ENCODE data around the gene RIMKLB. TPM values are rescaled to one million over a fixed set of nuclear protein-coding genes. Genes with fewer than 3 reads are reported as not detected.

Gene RIMKLB
- total and polyA plus RNA-seq, 2 of the 8 experiments (the other 6 are each of a cell fraction or from before 2014, with no cell fraction given), result 37.8 to 78.2 TPM

DNA sequence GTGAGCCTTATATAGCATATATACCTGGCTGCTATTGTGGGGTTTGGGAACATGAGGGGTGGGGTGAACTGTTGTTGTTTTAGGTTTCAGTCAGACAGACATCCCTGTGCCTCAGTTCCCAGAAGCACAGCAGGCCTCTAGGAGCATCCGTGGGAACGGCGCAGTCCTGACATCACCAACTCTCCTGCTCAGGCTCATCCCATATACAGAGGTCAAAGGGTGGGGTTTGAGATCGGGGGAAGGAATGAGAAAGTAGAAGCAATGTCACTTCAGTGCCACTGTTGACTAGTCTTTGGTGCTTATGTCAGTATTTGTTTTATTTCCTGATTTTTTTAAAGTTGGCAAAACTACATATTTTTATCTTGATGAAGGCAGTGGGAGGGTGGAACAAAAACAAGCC, 81.5 kb downstream of the RIMKLB start:
- H3K56ac ChIP-seq (replicated peaks; ENCODE audit: insufficient read length, low read depth, low read length), result no peak overlapping the region
- no peak overlapping the region for H3K14ac ChIP-seq (ENCODE audit: insufficient read length)
- H3K23ac ChIP-seq (ENCODE audit: insufficient read length), result no peak overlapping the region
- H3K79me2 ChIP-seq (ENCODE audit: control insufficient read depth in 1 of 2, insufficient read depth in 2 of 2, low read length in 2 of 2), result 0 out of 4 replicates have a peak, but pooled peaks cover 0 to 3% of the 10 kb centered on the region in 2 experiments
- H3K23me2 ChIP-seq (ENCODE audit: low read depth, low read length), result no peaks in the 10 kb centered on the region
- no peaks in the 10 kb centered on the region for H3K9me3 ChIP-seq (ENCODE audit: insufficient read depth in 2 of 2, low read depth in 1 of 2, low read length in 1 of 2)
- no peak overlapping the region for H2BK12ac ChIP-seq (ENCODE audit: low read depth, low read length)
- no peak overlapping the region for H3K4me2 ChIP-seq (ENCODE audit: insufficient read depth in 1 of 2, low read depth in 2 of 2, low read length in 2 of 2)
- DNase-seq (ENCODE audit: low read depth in 1 of 2, low spot score in 2 of 2) (no peak), FAIRE-seq (peak; percentile 32)
- H2BK15ac ChIP-seq (ENCODE audit: low read length), result no peak overlapping the region
- H3K4me3 ChIP-seq (ENCODE audit: extremely low read depth in 1 of 4, insufficient read depth in 2 of 4, low read depth in 3 of 4, low read length in 4 of 4), result no peak overlapping the region
- H3K4me1 ChIP-seq (replicated peaks in 1 of 4; ENCODE audit: control insufficient read depth in 3 of 4, insufficient read depth in 4 of 4, low read length in 3 of 4), result no peaks in the 10 kb centered on the region
- H3K27me3 ChIP-seq (replicated peaks in 1 of 4; ENCODE audit: control insufficient read depth in 3 of 4, extremely low read depth in 1 of 4, insufficient read depth in 3 of 4, low read length in 3 of 4), result no peaks in the 10 kb centered on the region
- H4K91ac ChIP-seq (replicated peaks; ENCODE audit: insufficient read length, low read length), result no peak overlapping the region
- H4K20me1 ChIP-seq (replicated peaks in 1 of 2; ENCODE audit: control insufficient read depth in 1 of 2, insufficient read depth in 2 of 2, low read length in 2 of 2), result no peaks in the 10 kb centered on the region
- no peak overlapping the region for H3K27ac ChIP-seq (ENCODE audit: low read depth, low read length)
- CTCF ChIA-PET (ENCODE audit: partially characterized antibody), result interaction anchor here (0.7 to 3.6 kb wide), 12 partner anchors 9 to 111 kb away, joined by 3 to 25 read pairs (median 4); no protein-coding TSS in a partner anchor
- no peak overlapping the region for H2BK120ac ChIP-seq (replicated peaks; ENCODE audit: low read depth, low read length)
- H2AFZ ChIP-seq (ENCODE audit: low read length), result no peak overlapping the region
- H4K5ac ChIP-seq (ENCODE audit: insufficient read length, low read depth, low read length), result no peak overlapping the region
- H2AK5ac ChIP-seq (ENCODE audit: low read depth, low read length), result no peak overlapping the region
- no peak overlapping the region for H3K4ac ChIP-seq (replicated peaks; ENCODE audit: insufficient read length, low read depth, low read length)
- POLR2A ChIA-PET (ENCODE audit: partially characterized antibody), result interaction anchor here (1.8 kb wide), 1 partner anchor 16 kb away, joined by 4 read pairs; no protein-coding TSS in a partner anchor
- no peak overlapping the region for H2BK5ac ChIP-seq (ENCODE audit: low read depth, low read length)
- H3K9ac ChIP-seq (replicated peaks in 1 of 4; ENCODE audit: extremely low read depth in 1 of 4, low read depth in 3 of 4, low read length in 3 of 4), result no peak overlapping the region
- no peak overlapping the region for H4K8ac ChIP-seq (ENCODE audit: extremely low read depth, insufficient read depth, low read length)
- H3K79me1 ChIP-seq (ENCODE audit: low read depth, low read length), result peaks cover 4% of the 10 kb centered on the region; the same call in 1 of the 2 replicates
- peaks cover 4 to 22% (median 7%) of the 10 kb centered on the region in 4 experiments; a peak in 5 of 8 replicates for H3K36me3 ChIP-seq (ENCODE audit: control insufficient read depth in 2 of 4, insufficient read depth in 4 of 4, low read length in 3 of 4)
- no peak overlapping the region for H2BK20ac ChIP-seq (ENCODE audit: low read length)
- whole genome bisulfite sequencing, 2 experiments (ENCODE audit: extremely low coverage in 1 of 2, insufficient coverage in 1 of 2, insufficient read length in 1 of 2, insufficient replicate concordance in 2 of 2, low coverage in 1 of 2, low lambda C conversion rate in 2 of 2, missing lambda C conversion rate in 1 of 2), result 100% methylated on average over 4 of the region's 4 CpGs; no CpG with 5 or more reads in 1 of the 2 experiments
- H3K18ac ChIP-seq (ENCODE audit: extremely low read depth, low read length), result no peak overlapping the region
- TF ChIP-seq GTF2F1 (IDR thresholded peaks at IDR 0.05; ENCODE audit: borderline replicate concordance, low read depth, low read length), result no peak
- no peak for TF ChIP-seq CEBPB (IDR thresholded peaks at IDR 0.05; ENCODE audit: low read depth, low read length)
- TF ChIP-seq NRF1 (IDR thresholded peaks at IDR 0.05; ENCODE audit: low read depth, low read length), result no peak
- TF ChIP-seq CBX8 (IDR thresholded peaks at IDR 0.05; ENCODE audit: borderline replicate concordance, low read depth, low read length), result no peak
- TF ChIP-seq SUZ12 (IDR thresholded peaks at IDR 0.05; ENCODE audit: low read length), result no peak
- TF ChIP-seq HDAC2 (IDR thresholded peaks at IDR 0.05; ENCODE audit: borderline replicate concordance in 1 of 2, low read depth in 2 of 2, low read length in 2 of 2), result no peak
- no peak for TF ChIP-seq CHD2 (IDR thresholded peaks at IDR 0.05; ENCODE audit: low read length)
- no peak for TF ChIP-seq SRF (IDR thresholded peaks at IDR 0.05; ENCODE audit: low read depth, low read length)
- no peak for TF ChIP-seq SIRT6 (IDR thresholded peaks at IDR 0.05; ENCODE audit: low read length)
- TF ChIP-seq JUND (IDR thresholded peaks at IDR 0.05; ENCODE audit: low read length), result no peak
- TF ChIP-seq, protein P1, sequence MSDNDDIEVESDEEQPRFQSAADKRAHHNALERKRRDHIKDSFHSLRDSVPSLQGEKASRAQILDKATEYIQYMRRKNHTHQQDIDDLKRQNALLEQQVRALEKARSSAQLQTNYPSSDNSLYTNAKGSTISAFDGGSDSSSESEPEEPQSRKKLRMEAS (IDR thresholded peaks at IDR 0.05), result no peak
- no peak for TF ChIP-seq POLR2A (IDR thresholded peaks at IDR 0.05; ENCODE audit: control extremely low read depth in 1 of 2, low read depth in 2 of 2, low read length in 2 of 2)
- no peak for TF ChIP-seq RFX5 (IDR thresholded peaks at IDR 0.05; ENCODE audit: borderline replicate concordance, low read depth, low read length)
- no peak for TF ChIP-seq SP2 (IDR thresholded peaks at IDR 0.05; ENCODE audit: low read length)
- no peak for TF ChIP-seq RNF2 (IDR thresholded peaks at IDR 0.05; ENCODE audit: borderline replicate concordance, low read depth, low read length, missing control alignments, poor library complexity, severe bottlenecking)

All from H1 (cell line).